Activated T-helper 1 cell treated with anti-CD3 and anti-CD28 coated beads, Interleukin-2, amount 50 U/mL, for 16 hours (primary cell): ENCODE data around the gene LDB2.
"Not testable (repeated sequence)": the region's sequence is repeated elsewhere in the genome, so short reads cannot be mapped to it uniquely, and the experiment has no call there.

Experiments used
- DNase-seq, 2 donors: peaks; one replicate each; pipeline ENCODE4 v3.0.0-alpha.2; 2020; ENCODE audit warnings: low read depth in 1 of 2, low spot score in 1 of 2

The LDB2 gene

DNA sequence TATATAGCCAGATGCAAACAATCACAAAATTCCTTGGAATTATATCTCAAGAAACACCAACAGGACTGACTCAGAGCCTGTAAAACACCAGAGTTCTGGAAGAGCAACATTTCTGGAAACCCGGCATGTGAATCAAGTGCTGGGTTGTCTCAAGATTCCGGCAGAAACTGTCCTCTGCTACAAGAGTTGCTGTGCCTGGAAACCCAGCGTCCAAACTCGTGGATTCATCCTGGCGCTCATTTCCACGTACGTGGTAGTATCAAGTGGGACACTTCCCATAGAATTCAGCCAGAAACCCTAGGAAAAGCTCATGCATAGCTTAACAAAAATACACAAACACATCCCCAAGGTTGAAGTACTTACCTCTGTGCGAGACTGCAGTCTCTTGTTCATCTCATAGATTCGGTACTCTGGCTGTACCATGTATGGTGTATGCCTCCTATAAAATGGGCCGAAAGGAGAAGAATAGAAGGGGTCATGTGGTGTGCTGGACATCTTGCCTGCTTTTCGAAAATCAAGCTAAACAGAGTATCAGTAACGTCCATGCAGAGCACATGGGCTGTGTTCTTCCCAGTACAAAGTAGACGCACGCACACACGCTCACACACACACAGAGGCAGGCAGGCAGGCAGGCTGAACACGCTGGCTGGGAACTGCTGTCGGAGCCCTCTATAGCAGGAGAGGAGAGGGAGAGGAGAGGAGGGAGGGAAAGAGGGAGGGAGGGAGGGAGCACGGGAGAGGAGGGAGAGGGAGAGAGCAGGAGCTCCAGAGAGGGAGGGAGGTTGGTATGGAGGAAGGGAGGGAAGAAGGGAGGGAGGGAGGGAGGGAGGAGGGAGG lies at the start of gene LDB2:
Gene LDB2, minus strand, starts transcription at position 655 of the 837 bp plus-strand sequence.
- DNase-seq, result no peak

DNA sequence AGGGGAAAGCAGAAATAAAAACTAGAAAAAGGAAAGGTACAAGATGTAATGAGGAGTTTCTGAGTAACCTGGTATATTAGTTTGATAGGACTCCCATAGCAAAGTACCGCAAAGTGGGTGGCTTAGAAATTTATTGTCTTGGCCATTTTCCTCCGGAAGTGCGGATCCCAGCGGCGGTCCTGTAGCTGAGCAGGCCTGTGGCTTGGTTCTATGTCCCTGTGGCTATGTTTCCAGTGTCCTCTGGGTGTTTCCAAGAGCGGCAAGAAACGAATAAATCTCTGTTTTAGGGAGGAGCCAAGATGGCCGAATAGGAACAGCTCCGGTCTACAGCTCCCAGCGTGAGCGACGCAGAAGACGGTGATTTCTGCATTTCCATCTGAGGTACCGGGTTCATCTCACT lies 44.0 kb upstream of the LDB2 start:
- no peak for DNase-seq

DNA sequence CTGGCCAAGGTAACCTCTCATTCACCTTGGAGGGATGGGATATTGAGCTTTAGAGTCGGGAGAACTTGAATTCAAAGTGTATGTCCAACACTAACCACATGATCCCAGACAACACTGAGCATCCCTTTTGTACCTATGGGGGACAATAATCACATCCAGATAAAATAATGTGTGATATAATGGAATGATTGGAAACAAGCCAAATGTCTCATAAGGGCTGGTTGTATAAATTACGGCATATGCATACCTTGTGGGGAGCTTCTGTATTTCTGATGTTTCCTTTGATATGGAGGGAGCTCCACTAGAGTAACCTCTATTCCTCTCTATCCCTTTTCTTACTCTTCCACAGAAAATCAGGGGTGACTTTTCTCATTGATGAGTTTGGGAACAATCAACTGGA lies 40.7 kb upstream of the LDB2 start:
- no peak for DNase-seq

DNA sequence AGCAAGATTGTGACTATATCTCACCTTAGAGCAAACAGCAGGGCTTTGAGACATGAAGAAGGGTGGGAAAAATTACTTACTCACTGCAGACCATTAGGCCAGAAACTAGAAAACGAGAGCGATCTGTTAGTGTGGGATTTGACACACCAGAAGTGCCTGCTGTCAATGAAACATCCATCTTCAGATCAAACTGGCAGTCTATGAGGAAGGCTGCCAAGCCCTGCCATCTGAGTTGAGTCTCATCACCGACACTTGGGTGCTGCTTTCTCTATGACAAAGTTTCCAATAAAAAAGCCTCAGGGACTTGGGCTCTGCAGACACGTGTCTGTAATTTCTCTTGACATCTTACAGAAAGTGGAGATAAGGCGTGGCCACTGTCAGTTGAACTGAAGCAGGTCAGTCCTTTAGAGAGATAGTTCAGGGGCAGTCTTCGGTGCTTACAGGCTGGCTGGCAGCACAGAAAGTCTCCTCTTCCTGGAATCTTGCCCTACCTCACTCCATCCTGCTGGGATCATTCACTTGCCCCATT lies 40.1 kb upstream of the LDB2 start:
- DNase-seq, result no peak

DNA sequence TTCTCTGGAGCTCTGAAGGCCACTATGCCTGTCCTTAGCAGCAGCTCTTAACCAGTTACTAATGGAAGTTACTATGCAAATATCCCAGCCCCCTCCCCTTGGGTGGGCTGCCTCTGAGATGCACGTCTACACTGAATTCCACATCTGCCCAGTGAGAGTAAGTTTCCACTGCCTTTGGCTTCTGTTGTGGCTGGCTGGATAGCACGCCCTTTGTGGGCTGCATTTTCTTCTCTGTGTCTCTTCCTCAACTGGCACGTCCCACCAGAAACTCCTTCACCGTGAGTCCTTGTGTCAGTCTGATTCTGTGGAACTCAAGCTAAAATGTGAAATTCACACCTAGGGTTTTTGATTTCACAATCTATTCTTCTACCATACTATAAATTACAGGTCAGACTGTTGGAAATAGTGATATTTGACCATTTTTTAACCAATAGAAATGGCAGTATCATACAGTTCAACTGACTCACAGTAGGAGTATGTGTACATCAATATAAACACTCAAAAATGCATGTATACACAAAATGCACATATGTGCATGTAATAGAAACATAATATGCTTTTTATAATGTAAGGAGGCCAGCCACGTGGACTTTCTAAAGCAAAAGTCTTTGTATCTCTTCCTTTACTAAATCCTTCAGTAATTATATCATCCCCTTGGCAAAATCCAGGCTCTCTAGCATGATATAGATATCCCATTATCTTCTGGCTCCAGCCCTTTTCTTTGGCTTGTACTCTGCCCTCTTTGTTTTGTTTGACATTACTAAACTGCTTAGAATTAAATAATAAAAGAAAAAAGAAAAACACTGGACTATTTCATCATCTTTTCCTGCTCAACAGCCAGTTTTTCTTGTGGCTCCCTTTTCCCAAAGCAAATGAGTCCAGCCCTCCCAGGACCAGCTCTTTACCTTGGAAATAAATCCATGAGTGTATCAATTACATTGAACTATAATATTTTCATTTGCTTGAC lies 33.2 kb upstream of the LDB2 start:
- no peak for DNase-seq

DNA sequence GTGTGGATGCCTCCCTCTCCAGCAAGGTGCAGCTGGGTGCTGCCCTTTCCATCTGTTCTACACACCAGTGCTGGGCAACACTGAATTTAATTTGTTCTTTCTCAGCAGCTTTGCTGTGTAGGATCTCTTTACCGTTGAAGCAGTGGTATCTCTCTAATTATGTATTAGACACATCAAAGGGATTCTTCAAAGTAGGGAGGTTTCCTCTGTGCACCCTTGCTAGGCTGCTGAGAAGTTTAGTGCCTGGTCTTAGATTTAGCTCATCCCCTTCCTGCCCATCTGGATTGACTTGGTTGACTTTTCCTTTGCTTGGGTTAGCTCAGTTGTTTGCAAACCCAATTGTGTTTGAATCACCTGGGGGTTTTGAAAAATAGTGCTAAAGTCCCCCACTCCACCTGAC lies 27.8 kb upstream of the LDB2 start:
- no peak for DNase-seq

DNA sequence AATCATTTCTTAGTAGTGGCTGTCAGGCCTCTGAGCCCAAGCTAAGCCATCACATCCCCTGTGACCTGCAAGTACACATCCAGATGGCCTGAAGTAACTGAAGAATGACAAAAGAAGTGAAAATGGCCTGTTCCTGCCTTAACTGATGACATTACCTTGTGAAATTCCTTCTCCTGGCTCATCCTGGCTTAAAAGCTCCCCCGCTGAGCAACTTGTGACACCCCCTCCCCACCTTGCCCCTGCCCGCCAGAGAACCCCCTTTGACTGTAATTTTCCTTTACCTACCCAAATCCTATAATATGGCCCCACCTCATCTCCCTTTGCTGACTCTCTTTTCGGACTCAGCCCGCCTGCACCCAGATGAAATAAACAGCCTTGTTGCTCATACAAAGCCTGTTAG lies 20.3 kb upstream of the LDB2 start:
- not testable (repeated sequence) for DNase-seq

DNA sequence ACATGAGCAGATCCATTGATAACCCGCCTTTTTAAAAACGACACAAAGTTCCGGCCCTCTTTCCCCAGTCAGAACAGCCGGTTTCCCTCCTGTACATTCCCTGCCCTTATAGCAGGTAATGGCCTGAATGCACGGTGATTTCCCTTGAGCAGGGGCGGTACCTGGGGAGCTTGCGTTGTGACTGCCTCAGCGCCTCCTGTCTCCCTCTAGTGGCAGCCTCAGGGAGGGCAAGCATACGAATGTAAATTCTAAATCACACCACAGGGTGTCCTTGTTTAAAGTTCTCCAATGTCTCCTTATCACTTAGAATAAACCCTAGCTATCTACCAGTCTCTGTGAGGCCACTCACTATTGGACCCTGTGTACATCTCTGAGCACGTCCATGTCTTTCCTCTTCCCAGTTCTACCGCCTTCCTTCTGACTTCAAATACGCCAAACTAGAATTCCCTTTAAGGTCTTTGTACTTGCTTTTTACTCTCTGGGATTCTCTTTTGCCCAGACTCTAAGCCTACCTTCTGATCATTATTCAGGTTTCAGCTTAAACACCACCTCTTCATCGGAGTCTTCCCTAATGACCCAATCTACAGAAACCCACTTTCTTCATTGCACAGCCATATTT lies 18.4 kb upstream of the LDB2 start:
- DNase-seq, result peak; percentile 12 to 27

DNA sequence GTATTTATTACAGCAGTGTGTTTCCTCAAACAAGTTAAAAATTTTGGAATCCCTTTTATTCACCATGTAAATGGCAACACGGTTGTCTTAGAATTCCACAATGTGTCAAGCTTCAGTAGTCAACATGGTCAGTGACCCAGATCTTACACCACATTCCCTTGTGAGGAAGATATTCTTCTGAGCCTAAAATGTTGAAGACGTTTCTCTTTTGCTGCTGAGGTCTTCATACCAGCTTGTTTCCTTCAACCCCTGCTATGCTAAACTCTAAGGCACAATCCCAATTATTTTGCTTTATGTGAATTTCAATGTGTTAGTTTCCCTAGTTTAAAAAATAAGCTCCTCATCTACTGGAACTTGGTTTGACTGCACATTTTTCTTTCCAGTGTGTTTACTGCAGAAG lies 17.6 kb upstream of the LDB2 start:
- DNase-seq, result no peak

DNA sequence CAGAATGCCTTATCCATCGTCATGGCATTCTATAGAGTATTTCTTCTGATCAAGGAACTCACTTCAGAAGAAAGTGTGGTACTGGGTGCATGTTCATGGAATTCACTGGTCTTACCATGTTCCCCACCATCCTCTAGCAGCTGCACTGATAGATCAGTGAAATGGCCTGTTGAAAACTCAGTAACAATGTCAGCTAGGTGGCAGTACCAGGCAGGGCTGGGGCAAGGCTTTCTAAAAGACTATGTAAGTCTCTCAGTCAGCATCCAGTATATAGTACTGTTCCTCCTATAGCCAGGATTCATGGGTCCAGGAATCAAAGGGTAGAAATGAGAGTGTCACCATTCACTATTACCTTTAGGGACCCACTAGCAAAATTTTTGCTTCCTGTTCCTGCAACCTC lies 15.8 kb upstream of the LDB2 start:
- no peak for DNase-seq

DNA sequence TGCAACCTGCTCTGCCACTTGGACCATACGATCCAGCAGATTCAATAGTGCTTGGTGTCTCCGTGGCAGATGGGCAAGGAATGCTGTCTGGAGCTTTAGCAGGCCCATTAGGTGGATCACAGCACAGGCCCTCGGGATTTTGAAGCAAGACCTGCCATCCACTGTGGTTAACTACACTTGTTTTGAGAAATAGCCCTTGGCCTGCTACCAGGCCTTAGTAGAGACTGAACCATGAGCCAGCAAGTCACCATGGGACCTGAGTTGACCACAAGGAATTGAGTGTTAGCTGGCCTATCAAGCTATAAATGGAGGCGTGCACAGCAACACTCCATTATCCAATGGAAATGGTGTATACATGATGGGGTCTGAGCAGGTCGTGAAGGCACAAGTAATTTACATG lies 14.5 kb upstream of the LDB2 start:
- DNase-seq, result no peak

DNA sequence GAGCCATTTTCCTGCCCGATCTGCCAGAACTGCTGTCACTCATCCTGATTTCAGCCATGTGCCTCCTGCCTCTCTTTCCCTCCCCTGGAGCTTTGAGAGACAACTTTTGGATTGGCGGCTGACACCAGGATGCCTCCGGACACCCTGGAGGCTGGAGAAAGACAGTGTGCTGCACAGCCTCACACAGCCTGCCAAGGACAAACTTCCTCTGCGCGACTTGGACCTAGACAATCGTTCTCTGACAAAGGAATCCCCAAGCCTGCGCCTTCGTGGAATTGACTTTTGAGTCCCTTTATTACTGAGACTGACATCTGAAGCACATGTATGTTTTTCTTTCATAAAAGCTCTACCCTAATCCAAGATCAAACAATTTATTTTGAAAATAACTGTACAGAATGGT lies 10.8 kb upstream of the LDB2 start:
- no peak for DNase-seq

DNA sequence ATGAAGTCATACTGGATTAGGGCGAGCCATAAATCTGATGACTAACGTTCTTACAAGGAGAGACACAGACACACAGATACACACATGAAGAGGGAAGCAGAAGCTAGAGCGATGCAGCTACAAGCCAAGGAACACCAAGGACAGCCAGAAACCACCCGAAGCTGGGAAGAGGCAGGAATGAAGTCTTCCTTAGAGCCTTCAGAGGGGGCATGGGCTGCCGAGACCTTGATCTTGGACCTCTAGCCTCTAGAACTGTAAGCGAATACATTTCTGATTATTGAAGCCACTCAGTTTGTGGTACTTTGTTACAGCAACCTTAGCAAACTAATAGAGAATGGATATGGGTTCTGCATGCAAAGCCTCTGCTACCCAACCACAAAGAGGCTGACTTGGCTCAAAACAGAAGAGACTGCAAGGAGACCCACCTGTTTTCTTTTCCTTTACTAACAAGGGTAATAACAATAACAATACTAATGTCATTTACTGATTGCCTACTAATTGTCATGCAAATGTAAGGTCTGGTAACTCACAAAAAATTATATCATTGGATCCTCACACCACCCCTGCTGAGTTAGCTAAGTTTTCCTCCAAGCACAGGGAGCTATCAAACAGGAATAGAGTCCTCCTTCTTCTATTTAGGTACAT lies 10.1 kb upstream of the LDB2 start:
- DNase-seq, result no peak

DNA sequence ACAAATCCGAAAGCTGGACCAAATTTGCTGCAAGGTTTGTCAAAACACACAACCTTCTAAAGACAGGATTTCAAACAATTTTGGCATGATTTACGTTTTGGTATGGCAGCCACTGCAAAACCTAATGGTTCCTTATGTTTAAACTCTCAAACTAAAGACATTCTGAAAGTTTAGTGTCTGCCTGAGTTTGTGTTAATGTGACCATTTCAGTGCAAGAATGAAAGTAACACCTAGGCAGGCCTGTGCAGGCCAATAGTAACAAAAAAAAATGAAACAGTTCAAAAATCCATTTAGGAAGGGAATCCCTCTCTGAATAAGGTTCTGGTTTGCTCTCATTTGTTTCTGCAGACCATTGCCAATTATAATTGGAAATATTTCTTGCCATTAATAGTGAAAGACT lies 1.9 kb upstream of the LDB2 start:
- DNase-seq, result no peak

DNA sequence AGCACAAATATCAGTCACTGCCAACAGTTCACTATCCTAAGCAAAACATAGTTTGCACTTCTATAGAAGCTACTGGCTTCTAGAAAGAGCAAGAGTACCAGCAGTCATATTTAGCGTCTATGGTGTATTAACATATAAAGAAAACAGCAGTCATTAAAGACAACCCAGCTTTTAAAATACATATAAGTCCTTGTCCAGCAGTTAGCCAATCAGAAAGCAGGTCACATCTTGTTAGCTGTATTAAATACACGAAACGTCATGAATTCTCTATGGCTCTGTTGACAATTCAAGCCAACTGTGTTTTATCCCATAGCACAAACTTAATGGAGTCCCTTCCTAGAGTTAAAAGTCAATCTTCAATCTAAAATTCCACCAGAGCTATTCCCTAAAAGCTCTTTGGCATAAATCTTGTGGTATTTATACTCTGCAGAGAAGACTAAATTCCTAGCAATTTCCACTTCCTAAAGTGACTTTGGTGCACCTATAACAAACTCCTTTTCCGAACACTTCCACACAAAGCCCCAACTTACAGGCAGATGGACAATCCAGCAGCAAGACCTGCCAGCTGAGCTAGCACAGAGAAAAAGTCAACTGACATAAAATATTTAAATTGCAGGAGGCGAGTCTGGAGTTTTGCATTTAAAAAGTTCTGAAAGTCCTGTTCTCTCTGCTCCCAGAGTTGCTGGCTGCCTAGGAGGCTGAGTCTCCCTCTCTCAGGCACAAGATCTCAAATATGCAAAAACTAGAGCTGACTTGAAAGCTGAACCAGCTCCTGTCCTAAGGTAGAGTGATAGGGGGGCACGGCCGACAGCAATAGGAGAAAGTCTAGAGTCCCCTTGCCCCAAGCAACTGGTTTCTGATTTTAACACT lies 1.3 kb downstream of the LDB2 start:
- DNase-seq, result no peak

DNA sequence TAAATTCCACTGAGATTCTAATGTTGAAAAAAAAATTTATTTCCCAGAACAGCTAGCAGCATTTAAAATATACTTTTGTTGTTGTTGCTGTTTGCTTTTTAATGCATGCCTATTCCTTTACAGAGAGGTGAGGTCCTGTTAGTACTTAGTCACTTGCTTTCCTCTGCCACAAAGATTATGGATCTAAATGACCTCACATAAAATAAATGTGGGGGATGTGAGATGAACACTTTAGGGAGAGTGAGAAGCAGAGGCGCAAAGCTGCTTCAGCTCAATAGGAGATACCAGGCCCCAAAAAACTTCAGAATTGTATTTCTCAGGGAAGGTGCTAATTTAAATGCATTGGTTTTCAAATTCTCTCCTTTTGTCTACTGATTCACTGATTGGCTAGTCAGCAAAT lies 4.0 kb downstream of the LDB2 start:
- DNase-seq, result no peak

DNA sequence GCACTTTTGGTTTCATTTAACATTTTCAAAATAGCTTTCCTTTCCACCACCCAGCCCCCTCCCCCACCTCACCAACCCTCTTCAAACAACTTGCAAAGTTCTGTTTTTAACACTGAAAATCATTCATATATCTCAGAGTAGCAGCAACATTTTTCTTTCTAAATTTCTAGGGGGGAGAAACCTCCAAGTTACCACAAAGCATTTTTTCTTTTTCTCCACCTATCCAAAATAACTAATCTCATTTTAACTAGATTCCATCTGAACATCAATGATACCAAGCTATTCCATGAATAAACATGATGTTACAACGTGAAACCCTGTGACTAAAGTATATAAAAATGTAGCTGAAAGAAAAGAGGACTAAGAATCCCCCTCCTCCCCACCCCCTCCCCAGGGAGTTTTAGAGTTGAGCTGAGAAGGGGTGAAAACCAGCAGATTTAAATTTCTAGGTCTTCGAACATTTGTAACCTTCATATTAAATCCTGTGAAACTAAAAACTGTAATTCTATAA lies 5.2 kb downstream of the LDB2 start:
- no peak for DNase-seq

DNA sequence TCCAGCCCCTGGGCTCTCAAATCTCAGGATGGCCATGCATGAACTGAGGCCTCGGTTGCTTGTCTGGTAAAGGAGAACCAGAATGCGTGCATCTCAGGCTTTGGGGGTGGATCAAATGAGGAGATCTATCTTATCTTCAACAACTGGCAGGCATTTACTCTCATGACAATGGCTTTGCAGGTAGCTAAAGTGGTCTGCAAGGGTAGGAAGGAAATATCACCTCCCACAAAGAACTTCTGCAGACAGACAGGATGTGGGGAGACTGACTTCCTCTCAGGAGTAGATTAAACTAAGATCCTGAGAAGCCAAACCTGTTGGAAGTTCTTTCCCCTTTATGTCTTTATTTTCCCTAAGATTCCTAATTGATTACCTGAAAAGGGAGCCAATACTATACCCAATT lies 7.8 kb downstream of the LDB2 start:
- DNase-seq, result no peak

DNA sequence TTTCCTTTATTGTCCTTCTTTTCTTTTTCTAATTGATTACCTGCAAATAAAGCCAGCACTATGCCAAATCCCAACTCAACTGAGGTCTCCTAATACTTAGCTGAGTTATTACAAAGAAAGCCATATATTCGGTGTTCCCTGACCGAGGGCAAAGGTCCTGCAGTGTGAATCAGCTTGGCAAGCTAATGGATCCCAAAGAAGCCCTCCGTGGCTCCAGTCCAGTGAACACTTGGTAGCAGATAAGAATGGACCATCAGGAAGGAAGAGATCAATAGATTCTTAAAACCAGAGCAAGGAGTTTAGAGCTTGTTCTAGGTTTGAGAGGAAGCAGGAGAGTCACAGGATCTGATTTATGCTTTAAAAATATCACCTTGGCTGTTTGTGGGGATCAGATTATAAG lies 8.5 kb downstream of the LDB2 start:
- no peak for DNase-seq

DNA sequence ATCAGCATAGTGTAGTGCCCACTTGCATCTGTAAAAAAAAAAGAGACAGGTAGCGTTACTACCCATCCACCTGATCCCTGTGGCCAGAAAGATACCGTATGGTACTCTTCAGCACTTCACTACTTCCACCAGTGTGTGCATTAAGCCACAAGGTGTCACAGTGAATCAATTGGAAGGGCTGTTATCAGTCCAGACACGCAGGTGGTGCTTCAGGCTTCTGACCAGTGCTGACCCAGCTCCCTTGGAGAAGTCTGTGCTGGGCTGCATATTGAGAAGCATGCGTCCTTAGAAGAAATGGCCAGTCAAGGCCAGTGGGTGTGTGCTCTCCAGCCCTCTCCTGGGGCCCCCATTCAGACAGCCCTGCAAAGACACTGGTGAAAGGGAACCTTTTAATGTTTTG lies 10.6 kb downstream of the LDB2 start:
- no peak for DNase-seq
